ENCODE measurements around the gene PAQR8. TPM values are rescaled to one million over a fixed set of nuclear protein-coding genes. Genes with fewer than 3 reads are reported as not detected.

Gene PAQR8
- total and polyA plus RNA-seq, 2 of the 4 experiments (the other 2 are of a cell fraction) = 1.4 to 1.6 TPM

GRCh38 chr6:52381249-52381648, 19.3 kb downstream of the PAQR8 start:
- Histone ChIP-seq H2AFZ (replicated peaks; ENCODE audit: low read length, poor library complexity) (no peak overlapping the region), H4K91ac (ENCODE audit: insufficient read depth, low read depth, low read length) (no peak overlapping the region), H2BK120ac (ENCODE audit: low read depth, low read length) (no peak overlapping the region), H2BK5ac (ENCODE audit: low read depth, low read length, poor library complexity, severe bottlenecking) (no peak overlapping the region), H3K56ac (ENCODE audit: extremely low read depth, insufficient read depth, low read length) (no peak overlapping the region; the same call in 1 of the 2 replicates), H3K27ac (ENCODE audit: insufficient read depth, low read length) (no peak overlapping the region), H3K4me1 (ENCODE audit: control insufficient read depth, insufficient read depth, low read length) (no peaks in the 10 kb centered on the region), H3K4me3 (ENCODE audit: insufficient read depth, low read depth, low read length) (no peak overlapping the region), H2BK20ac (ENCODE audit: low read depth, low read length) (no peak overlapping the region), H2BK15ac (ENCODE audit: low read depth, low read length) (no peak overlapping the region), H4K8ac (ENCODE audit: low read depth in 2 of 2, low read length in 2 of 2) (no peak overlapping the region), H3K14ac (replicated peaks; ENCODE audit: low read depth, low read length) (no peak overlapping the region), H3K4ac (ENCODE audit: low read depth, low read length) (no peak overlapping the region), H3K27me3 (ENCODE audit: control insufficient read depth, insufficient read depth, low read length) (no peaks in the 10 kb centered on the region), H3K9me1 (ENCODE audit: insufficient read depth, low read length) (no peaks in the 10 kb centered on the region), H3K18ac (ENCODE audit: low read depth, low read length) (no peak overlapping the region), H3K4me2 (ENCODE audit: low read depth, low read length) (no peak overlapping the region), H3K23ac (ENCODE audit: low read depth, low read length) (no peak overlapping the region), H2AK5ac (ENCODE audit: low read depth, low read length) (no peak overlapping the region), H2AK9ac (replicated peaks; ENCODE audit: low read depth, low read length, poor library complexity) (no peak overlapping the region), H4K5ac (ENCODE audit: low read depth, low read length) (no peak overlapping the region), H4K20me1 (ENCODE audit: insufficient read depth, low read length) (no peaks in the 10 kb centered on the region), H3K9ac (ENCODE audit: low read depth, low read length) (no peak overlapping the region), H3K36me3 (ENCODE audit: control insufficient read depth, insufficient read depth, low read length) (no peaks in the 10 kb centered on the region), H3K9me3 (ENCODE audit: control insufficient read depth, insufficient read depth, low read length) (no peaks in the 10 kb centered on the region), H3K79me1 (ENCODE audit: low read depth in 1 of 2, low read length in 2 of 2) (no peaks in the 10 kb centered on the region)
- no TSS peak for BruUV-seq (replicated peaks)
- no peak for TF ChIP-seq ELK1 (IDR thresholded peaks at IDR 0.05; ENCODE audit: borderline replicate concordance, low read depth, low read length)
- TF ChIP-seq NFE2L2 (IDR thresholded peaks at IDR 0.05; ENCODE audit: low read depth, low read length) = no peak
- no peak for TF ChIP-seq RAD21 (IDR thresholded peaks at IDR 0.05; ENCODE audit: low read length)
- TF ChIP-seq RFX5 (IDR thresholded peaks at IDR 0.05; ENCODE audit: low read depth, low read length) = no peak
- no peak for TF ChIP-seq RCOR1 (IDR thresholded peaks at IDR 0.05; ENCODE audit: insufficient replicate concordance, low read length)
- no peak for TF ChIP-seq MAZ (IDR thresholded peaks at IDR 0.05; ENCODE audit: borderline replicate concordance, low read depth, low read length)
- no peak for TF ChIP-seq CHD1 (IDR thresholded peaks at IDR 0.05; ENCODE audit: low read depth, low read length)
- TF ChIP-seq MXI1 (IDR thresholded peaks at IDR 0.05; ENCODE audit: borderline replicate concordance, low read depth, low read length) = no peak
- no peak for TF ChIP-seq CTCF (conservative IDR thresholded peaks at IDR 0.05; ENCODE audit: low read depth, low read length)
- no peak for TF ChIP-seq USF2 (IDR thresholded peaks at IDR 0.05; ENCODE audit: low read depth, low read length)
- no peak for TF ChIP-seq BHLHE40 (IDR thresholded peaks at IDR 0.05; ENCODE audit: low read depth, low read length)
- ATAC-seq (ENCODE audit: low read depth) (no peak), DNase-seq (no peak)
- POLR2A ChIA-PET (ENCODE audit: unreplicated experiment) = no interaction called here
- in situ Hi-C loops (cut with MboI; ENCODE audit: low sequenced_read_pairs) (no loop called here), intact Hi-C loops (cut with micrococcal nuclease) (no loop called here), dilution Hi-C loops (cut with HindIII; ENCODE audit: low sequenced_read_pairs, unreplicated experiment) (no loop called here)
- no CpG with 5 or more reads among the region's 4 CpGs for WGBS, 2 experiments (ENCODE audit: extremely low coverage in 2 of 2, insufficient read length in 1 of 2)
- CTCF ChIA-PET = interaction anchor here (0.8 kb wide), 1 partner anchor 14 kb away, joined by 3 read pairs; no protein-coding TSS in a partner anchor
